DMS53 (cell line): ENCODE data around the gene PCDHA2.
"Not testable (repeated sequence)": the region's sequence is repeated elsewhere in the genome, so short reads cannot be mapped to it uniquely, and the experiment has no call there.

Source experiments
- DNase-seq: peaks from one replicate; lab custom pipeline; 2025; lab: John Stamatoyannopoulos, UW

Gene PCDHA2

DNA sequence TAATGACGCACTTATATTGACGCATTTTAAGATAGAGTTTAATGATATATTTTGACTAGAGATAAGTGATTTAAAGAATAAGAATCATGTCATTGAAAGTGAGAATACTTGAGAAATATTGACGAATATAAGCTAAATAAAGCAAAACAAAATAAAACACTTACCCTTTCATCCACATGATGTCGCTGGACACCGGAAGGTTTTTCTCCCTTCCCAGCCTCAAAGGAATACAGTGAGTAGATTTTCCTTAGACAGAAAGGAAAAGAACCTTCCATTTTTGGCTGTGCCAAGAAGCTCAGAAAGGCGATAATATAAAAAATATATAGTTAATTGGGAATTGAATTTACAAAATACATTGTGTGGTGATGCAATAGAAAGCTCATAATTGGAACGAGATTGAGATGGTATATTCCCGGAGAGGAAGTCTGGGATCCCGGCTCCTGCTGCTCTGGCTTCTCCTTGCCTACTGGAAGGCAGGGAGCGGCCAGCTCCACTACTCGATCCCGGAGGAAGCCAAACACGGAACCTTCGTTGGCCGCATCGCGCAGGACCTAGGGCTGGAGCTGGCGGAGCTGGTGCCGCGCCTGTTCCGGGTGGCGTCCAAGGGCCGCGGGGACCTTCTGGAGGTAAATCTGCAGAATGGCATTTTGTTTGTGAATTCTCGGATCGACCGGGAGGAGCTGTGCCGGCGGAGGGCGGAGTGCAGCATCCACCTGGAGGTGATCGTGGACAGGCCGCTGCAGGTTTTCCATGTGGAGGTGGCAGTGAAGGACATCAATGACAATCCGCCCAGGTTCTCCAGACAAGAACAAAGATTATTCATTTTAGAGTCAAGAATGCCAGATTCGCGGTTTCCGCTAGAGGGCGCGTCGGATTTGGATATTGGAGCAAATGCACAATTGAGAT lies 27.0 kb downstream of the PCDHA2 start, which contains the start of gene PCDHA5:
Gene PCDHA5 (plus strand): TSS at position 239 of the 906 bp plus-strand sequence.
- DNase-seq, result peak; percentile 77

DNA sequence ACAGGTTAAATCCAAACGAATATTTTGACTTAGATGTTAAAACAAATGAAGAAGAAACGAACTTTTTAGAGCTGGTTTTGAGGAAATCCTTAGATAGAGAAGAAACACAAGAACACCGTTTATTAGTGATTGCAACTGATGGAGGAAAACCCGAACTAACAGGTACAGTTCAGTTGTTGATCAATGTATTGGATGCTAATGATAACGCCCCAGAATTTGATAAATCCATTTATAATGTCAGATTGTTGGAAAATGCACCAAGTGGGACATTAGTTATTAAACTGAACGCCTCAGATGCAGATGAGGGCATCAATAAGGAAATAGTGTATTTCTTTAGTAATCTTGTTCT lies 27.6 kb downstream of the PCDHA2 start:
- DNase-seq, result no peak

DNA sequence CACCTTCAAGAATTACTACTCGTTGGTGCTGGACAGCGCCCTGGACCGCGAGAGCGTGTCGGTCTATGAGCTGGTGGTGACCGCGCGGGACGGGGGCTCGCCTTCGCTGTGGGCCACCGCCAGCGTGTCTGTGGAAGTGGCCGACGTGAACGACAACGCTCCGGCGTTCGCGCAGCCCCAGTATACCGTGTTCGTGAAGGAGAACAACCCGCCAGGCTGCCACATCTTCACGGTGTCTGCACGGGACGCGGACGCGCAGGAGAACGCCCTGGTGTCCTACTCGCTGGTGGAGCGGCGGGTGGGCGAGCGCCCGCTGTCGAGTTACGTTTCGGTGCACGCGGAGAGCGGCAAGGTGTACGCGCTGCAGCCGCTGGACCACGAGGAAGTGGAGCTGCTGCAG lies 28.3 kb downstream of the PCDHA2 start:
- not testable (repeated sequence) for DNase-seq

DNA sequence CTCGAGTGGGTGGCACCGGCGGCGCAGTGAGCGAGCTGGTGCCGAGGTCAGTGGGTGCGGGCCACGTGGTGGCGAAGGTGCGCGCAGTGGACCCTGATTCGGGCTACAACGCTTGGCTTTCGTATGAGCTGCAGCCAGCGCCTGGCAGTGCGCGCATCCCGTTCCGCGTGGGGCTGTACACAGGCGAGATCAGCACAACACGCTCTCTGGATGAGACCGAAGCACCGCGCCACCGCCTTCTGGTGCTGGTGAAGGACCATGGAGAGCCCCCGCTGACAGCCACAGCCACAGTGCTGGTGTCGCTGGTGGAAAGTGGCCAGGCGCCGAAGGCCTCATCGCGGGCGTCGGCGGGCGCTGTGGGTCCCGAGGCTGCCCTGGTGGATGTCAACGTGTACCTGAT lies 28.8 kb downstream of the PCDHA2 start:
- no peak for DNase-seq

GRCh38 chr5:140827704-140828361 lies 33.2 kb downstream of the PCDHA2 start, which contains the start of gene PCDHA6:
PCDHA6 (plus strand) TSS chr5:140827960; CDS start chr5:140828092, 132 bp downstream.
- peak; percentile 59 for DNase-seq

GRCh38 chr5:140828362-140828737 lies 33.7 kb downstream of the PCDHA2 start:
- DNase-seq, result peak; percentile 68

GRCh38 chr5:140829511-140830501 lies 35.2 kb downstream of the PCDHA2 start:
- DNase-seq, result not testable (repeated sequence)

GRCh38 chr5:140833993-140834392 lies 39.3 kb downstream of the PCDHA2 start, which contains the start of gene PCDHA7:
PCDHA7 (plus strand) TSS chr5:140834269; CDS start chr5:140834384, 115 bp downstream.
- peak; percentile 79 for DNase-seq

GRCh38 chr5:140834439-140835008 lies 39.9 kb downstream of the PCDHA2 start:
- DNase-seq, result peak; percentile 77

DNA sequence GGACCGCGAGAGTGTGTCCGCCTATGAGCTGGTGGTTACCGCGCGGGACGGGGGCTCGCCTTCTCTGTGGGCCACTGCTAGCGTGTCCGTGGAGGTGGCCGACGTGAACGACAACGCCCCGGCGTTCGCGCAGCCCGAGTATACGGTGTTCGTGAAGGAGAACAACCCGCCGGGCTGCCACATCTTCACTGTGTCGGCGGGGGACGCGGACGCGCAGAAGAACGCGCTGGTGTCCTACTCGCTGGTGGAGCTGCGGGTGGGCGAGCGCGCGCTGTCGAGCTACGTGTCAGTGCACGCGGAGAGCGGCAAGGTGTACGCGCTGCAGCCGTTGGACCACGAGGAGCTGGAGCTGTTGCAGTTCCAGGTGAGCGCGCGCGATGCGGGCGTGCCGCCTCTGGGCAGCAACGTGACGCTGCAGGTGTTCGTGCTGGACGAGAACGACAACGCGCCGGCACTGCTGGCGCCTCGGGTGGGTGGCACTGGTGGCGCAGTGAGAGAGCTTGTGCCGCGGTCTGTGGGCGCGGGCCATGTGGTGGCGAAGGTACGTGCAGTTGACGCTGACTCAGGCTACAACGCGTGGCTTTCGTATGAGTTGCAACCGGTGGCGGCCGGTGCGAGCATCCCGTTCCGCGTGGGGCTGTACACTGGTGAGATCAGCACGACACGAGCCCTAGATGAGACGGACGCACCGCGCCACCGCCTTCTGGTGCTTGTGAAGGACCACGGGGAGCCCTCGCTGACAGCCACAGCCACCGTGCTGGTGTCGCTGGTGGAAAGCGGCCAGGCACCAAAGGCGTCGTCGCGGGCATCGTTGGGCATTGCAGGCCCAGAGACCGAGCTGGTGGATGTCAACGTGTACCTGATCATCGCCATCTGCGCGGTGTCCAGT lies 41.2 kb downstream of the PCDHA2 start:
- DNase-seq, result no peak

DNA sequence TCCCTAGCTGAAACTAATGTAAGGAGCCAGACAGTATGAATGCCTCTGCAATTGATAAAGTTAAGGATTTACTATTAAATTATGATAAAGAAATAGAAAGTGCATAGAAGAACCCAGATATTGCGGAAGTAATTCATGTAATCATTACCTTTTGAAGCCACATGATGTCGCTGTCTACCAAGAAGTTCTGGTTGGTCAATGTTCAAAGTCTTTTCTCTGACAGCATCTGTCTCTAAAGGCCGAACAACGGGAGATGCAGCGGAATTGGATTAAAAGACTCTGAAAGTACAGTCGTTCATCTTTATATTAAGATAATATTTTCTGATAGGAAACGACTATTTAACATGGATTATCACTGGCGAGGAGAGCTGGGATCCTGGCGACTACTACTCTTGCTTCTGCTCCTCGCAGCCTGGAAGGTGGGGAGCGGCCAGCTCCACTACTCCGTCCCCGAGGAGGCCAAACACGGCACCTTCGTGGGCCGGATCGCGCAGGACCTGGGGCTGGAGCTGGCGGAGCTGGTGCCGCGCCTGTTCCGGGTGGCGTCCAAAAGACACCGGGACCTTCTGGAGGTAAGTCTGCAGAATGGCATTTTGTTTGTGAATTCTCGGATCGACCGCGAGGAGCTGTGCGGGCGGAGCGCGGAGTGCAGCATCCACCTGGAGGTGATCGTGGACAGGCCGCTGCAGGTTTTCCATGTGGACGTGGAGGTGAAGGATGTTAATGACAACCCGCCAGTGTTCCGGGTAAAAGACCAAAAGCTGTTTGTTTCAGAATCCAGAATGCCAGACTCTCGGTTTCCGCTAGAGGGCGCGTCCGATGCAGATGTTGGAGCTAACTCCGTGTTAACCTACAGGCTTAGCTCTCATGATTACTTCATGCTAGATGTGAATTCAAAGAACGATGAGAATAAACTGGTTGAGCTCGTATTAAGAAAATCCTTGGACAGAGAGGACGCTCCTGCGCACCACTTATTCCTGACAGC lies 46.6 kb downstream of the PCDHA2 start, which contains the start of gene PCDHA8:
Gene PCDHA8 (plus strand): TSS at position 210 of the 985 bp plus-strand sequence. CDS start 135 bp downstream, at position 345.
- peak; percentile 78 for DNase-seq

DNA sequence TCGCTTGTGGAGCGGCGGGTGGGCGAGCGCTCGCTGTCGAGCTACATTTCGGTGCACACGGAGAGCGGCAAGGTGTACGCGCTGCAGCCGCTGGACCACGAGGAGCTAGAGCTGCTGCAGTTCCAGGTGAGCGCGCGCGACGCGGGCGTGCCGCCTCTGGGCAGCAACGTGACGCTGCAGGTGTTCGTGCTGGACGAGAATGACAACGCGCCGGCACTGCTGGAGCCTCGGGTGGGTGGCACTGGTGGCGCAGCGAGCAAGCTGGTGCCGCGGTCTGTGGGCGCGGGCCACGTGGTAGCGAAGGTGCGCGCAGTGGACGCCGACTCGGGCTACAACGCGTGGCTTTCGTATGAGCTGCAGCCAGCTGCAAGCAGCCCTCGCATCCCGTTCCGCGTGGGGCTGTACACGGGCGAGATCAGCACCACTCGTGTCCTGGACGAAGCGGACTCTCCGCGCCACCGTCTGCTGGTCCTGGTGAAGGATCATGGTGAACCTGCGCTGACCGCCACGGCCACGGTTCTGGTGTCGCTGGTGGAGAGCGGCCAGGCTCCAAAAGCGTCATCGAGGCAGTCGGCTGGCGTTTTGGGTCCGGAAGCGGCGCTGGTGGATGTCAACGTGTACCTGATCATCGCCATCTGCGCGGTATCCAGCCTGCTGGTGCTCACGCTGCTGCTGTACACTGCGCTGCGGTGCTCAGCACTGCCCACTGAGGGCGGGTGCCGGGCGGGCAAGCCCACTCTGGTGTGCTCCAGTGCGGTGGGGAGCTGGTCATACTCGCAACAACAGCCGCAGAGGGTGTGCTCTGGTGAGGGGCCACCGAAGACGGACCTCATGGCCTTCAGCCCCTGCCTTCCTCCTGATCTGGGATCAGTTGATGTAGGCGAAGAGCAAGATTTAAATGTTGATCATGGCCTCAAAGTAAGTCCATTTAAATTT lies 48.4 kb downstream of the PCDHA2 start:
- no peak for DNase-seq
